ENCODE results near the gene NCK2. TPM values are rescaled to one million over a fixed set of nuclear protein-coding genes. Genes with fewer than 3 reads are reported as not detected.

Gene NCK2
- total and polyA plus RNA-seq, 7 donors: 26.5 to 111 (median 40.1) TPM

GRCh38 chr2:105848367-105848766 lies 103.7 kb downstream of the NCK2 start:
- ATAC-seq: no peak
- Histone ChIP-seq H3K27ac (no peak overlapping the region), H3K27me3 (ENCODE audit: insufficient read depth in 3 of 3, low read length in 2 of 3) (no peaks in the 10 kb centered on the region), H3K9me3 (no peaks in the 10 kb centered on the region), H3K4me3 (no peak overlapping the region), H3K36me3 (ENCODE audit: insufficient read depth in 1 of 2, low read depth in 1 of 2) (no peaks in the 10 kb centered on the region), H3K4me1 (peaks cover 4% of the 10 kb centered on the region)
- intact Hi-C loops (cut with DNase I): no loop called here
- WGBS, 3 donors: 83 to 87% (median 86%) methylated on average over 7 of the region's 7 CpGs
- no peak for DNase-seq
- TF ChIP-seq, protein P1, sequence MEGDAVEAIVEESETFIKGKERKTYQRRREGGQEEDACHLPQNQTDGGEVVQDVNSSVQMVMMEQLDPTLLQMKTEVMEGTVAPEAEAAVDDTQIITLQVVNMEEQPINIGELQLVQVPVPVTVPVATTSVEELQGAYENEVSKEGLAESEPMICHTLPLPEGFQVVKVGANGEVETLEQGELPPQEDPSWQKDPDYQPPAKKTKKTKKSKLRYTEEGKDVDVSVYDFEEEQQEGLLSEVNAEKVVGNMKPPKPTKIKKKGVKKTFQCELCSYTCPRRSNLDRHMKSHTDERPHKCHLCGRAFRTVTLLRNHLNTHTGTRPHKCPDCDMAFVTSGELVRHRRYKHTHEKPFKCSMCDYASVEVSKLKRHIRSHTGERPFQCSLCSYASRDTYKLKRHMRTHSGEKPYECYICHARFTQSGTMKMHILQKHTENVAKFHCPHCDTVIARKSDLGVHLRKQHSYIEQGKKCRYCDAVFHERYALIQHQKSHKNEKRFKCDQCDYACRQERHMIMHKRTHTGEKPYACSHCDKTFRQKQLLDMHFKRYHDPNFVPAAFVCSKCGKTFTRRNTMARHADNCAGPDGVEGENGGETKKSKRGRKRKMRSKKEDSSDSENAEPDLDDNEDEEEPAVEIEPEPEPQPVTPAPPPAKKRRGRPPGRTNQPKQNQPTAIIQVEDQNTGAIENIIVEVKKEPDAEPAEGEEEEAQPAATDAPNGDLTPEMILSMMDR (IDR thresholded peaks at IDR 0.05): no peak

- intact Hi-C loops (cut with DNase I): no loop called here
- WGBS, 3 donors: 97 to 100% (median 98%) methylated on average over 4 of the region's 4 CpGs
Observed at GRCh38 chr2:105849431-105850179, 104.9 kb downstream of the NCK2 start.

DNA sequence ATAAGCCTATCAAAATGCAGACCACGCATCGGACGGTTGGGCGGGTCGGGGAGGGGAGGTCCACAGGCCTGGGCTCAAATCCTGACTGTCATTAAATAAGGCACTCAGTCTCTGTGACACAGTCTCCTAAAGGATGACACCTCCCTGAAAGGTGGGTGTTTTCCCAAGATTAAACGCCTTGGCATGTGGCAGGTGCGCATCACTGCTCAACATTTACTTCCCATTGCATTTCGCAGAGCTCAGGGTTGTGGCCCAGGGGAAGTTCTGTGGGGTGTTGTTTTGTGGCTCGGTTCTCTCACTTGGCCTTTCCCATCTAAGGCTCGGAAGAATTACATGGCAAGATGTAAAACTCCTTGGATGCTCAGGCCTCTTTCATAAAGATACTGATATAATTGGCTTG lies 107.4 kb downstream of the NCK2 start:
- ATAC-seq: no peak
- no peaks in the 10 kb centered on the region for H3K27me3 ChIP-seq (ENCODE audit: insufficient read depth in 3 of 3, low read length in 2 of 3)
- no peak overlapping the region for H3K27ac ChIP-seq
- H3K4me1 ChIP-seq: peaks cover 10% of the 10 kb centered on the region
- H3K36me3 ChIP-seq (ENCODE audit: insufficient read depth in 1 of 2, low read depth in 1 of 2): peaks cover 0 to 3% of the 10 kb centered on the region in 2 donors
- H3K4me3 ChIP-seq: no peak overlapping the region
- H3K9me3 ChIP-seq: no peaks in the 10 kb centered on the region
- TF ChIP-seq, protein P1 (IDR thresholded peaks at IDR 0.05): no peak
- DNase-seq: no peak
- 95 to 96% (median 95%) methylated on average over 10 of the region's 10 CpGs for WGBS, 3 donors
- intact Hi-C loops (cut with DNase I): no loop called here

More at GRCh38 chr2:105849431-105850179, 104.9 kb downstream of the NCK2 start:
- H3K27me3 ChIP-seq (ENCODE audit: insufficient read depth in 3 of 3, low read length in 2 of 3): no peaks in the 10 kb centered on the region
- no peak overlapping the region for H3K4me3 ChIP-seq
- H3K4me1 ChIP-seq: peaks cover 10% of the 10 kb centered on the region
- no peaks in the 10 kb centered on the region for H3K9me3 ChIP-seq
- no peak overlapping the region for H3K27ac ChIP-seq
- no peaks in the 10 kb centered on the region for H3K36me3 ChIP-seq (ENCODE audit: insufficient read depth in 1 of 2, low read depth in 1 of 2)
- DNase-seq (no peak), ATAC-seq (no peak)
- TF ChIP-seq, protein P1 (IDR thresholded peaks at IDR 0.05): no peak

DNA sequence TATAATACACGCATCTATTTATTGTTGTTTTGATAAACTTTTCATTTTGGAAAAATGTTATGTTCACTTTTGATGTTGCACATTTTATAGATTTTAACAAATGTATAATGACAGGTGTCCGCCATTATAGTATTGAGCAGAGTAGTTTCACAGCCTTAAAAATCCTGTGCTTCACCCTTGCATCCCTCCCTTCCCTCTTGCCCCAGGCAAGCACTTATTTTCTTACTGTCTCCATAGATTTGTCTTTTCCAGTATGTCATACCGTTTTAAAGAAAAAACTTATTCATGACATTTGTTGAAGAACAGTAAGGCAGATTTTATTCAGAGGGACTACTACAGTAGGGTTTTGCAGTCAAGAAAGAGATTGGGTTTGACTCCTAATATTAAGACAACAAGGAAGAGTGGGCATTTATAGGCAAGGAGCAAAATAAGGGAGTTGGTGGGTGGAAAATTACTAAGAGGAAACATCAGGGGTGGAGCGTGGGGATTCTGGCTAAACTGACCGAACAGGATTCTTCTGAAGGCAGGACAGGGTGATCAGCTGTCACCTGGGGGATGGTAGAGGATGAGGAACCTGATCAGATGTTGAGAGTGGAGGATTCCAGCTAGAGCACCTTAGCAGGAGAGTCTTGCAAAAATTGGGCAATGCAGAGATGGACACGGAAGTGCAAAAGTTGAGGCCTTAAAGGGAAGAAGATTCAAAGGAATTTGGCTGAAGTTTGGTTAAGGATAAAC lies 108.8 kb downstream of the NCK2 start:
- ATAC-seq: no peak
- Histone ChIP-seq H3K27me3 (ENCODE audit: insufficient read depth in 3 of 3, low read length in 2 of 3) (no peaks in the 10 kb centered on the region), H3K4me1 (peaks cover 10% of the 10 kb centered on the region), H3K9me3 (no peaks in the 10 kb centered on the region), H3K27ac (no peak overlapping the region), H3K4me3 (no peak overlapping the region), H3K36me3 (ENCODE audit: insufficient read depth in 1 of 2, low read depth in 1 of 2) (peaks cover 0 to 3% of the 10 kb centered on the region in 2 donors)
- TF ChIP-seq, protein P1 (IDR thresholded peaks at IDR 0.05): no peak
- DNase-seq: no peak
- intact Hi-C loops (cut with DNase I): no loop called here
- 74 to 90% (median 79%) methylated on average over 6 of the region's 6 CpGs for WGBS, 3 donors

All from psoas muscle (tissue), 8 donors.